ENCODE measurements around the gene PYGB.

The PYGB gene

DNA sequence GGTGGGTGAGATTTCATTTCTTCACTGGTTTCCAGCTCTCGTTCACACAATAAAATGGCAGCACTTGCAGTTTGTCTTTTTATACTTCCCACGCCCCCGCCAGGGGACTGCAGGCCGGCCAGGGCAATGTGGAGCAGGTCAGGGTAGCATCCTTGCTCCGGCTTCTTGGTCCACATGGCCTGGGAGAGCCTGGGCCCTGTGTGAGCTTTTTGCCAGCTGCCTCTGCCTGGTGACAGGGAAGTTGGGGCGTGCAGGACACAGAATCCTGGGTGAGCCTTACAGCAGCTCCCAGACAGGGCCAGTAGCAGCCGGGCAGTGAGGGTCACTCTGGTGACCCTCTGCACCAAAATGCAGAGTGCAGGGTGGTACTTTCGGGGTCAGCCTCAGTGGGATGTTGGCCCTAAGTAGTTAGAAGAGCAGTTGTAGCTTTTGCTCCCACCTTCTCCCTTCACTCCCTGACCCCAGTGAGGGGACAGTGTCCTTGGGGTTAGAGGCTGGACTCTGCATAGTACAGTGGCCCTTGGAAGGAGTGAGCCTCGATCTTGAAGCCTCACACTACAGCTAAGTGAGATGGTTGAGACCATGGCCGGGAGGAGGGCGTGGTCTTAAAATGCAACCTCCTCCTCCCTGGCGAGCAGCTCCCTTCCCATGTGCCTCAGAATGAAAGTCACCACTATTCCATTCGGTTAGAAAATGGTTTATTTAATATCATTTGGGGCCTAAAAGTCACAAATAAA is 23.8 kb downstream of the PYGB start:
- DNase-seq: no peak

DNA sequence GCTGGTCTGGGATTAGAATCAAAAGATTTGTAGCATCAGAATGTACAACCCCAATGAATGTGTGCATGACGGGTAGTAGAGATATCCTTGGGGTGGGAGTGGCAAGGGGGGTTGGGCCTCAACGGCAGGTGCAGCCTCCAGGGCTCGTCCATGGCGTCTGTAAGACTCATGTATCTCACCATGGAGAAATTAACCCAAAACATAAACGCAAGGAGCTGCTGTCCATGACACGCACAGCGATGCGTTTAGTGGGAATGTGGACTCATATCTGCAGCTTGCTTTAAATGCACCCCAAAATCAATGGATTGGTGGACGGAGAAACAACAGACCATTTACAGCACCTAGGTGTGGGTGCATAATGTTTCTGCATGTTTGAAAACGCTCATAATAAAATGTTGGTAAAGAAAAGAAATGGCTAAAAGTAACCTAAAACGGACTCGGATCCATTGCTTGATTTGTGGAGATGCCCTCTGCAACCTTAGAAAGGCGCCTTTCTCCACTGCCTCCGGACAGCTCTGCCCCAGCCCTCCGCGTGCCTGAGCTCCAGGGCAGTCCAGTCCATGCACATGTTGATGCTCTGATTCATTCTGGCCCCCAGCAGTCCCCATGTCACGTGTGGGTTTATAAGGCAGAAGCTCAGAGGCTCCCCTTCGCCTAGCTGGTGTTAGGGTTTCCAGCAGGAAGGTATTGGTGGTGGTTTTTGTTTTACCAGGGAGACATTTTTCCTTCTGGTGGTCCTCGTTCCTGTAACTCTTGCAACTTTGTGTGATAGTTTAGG is 24.5 kb downstream of the PYGB start:
- no peak for DNase-seq

DNA sequence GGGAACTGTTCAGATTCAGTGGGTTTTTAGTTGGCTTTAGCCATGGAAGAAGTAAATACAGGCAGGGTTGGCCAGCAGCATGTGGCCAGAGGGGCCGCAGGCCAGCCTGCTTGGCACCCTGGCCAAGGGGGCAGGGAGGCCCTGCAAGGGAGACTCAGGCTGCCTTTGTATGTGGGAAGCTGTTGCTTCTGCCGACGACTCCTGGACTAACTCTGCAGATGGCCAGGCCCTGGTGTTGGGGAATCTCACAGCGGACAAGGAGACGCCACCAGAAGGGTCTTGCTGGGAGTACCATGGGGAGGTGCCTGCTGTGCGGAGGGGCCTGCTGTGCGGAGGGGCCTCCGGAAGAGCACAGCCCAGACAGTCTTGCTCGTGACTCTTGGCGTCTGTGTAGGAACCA is 25.2 kb downstream of the PYGB start:
- no peak for DNase-seq

DNA sequence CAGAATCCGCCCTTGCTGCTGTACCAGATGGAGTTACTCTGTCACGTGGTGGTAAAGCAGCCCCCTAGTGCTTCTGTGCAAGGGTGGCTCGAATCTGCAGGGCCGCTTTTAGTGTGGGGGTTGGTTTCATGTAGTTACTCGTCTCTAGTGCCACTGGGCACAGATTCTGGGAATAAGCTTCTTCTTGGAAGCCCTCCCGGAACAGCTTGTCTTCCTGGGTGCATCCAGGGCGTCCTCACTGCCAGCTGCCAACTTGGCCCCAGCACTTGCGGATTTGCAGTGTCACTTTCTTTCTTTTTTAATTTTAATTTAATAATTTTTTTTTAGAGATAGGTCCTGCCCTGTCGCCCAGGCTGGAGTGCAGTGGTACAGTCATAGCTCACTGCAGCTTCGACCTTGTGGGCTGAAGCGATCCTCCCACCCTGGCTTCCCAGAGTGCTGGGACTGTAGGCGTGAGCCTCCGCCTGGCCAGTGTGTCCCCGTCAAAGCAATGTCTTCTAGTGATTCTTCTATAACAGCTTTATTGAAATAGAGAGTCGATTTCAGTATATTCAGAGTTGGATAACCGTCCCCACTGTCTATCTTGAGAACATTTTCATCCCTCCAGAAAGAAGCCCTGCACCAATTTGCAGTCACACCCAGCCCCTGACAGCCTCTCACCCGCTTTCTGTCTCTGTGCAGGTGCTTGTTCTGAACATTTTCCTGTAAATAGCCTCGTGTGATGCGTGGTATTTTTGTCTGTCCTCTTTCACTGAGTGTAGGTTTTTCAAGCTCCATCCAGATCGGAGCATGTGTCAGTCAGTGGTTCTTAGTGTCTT is 25.9 kb downstream of the PYGB start:
- DNase-seq: no peak

DNA sequence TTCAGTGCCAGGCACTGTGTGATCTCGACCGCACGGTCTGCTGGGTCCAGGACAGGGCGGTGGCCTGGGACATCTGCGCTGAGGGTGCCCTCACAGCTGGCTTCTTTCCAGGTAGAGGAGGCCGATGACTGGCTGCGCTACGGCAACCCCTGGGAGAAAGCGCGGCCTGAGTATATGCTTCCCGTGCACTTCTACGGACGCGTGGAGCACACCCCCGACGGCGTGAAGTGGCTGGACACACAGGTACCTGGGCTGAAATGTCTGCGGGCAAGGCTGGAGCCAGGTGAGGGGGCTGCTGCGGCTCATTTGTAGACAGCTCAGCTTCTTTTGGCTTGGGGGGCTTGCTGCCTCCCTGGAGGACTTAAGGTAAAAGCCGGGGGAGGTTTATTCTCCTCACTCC is 26.6 kb downstream of the PYGB start:
- DNase-seq: no peak

DNA sequence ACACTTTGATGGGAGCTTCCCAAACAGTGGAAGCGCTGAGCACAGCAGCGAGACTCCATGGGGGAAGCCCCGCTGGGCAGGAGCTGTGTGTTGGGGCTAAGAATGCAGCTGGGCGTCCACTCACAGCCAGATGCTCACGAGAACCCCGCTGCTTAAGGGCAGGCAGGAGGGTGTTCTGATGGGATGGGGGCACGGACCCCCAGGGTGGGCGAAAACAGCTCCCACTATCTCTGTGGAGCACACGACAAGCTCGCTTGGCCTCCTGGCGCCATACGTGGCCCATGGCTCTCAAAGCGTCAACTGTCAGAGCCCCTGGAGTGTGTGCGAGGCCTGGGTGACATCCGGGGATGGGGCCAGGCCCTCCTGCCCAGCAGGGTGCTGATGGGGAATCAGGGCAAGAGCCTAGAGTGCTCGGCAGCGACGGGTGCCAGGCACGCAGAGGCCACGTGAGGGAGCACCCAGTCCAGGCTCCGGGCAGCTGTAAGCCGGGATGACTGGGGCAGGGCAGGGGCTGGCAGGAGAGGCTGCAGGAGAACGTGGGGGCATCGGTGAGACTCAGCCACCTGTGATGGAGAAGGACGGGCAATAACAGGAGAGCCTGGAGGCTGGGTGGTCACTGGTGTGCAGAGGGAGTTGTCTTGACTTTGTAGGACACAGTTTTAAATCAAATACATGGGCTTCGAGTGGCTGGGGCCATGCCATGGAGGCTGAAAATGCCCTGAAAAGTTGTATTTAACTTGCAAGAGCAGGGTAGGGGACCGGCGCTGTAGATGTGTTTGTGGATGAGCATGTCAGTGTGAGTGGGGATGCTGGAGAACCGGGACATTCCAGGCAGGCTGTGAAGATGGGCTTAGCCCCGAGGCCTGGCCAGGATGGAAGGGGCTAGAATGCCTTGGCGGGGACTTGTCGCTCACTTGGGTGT is 27.3 kb downstream of the PYGB start:
- no peak for DNase-seq

DNA sequence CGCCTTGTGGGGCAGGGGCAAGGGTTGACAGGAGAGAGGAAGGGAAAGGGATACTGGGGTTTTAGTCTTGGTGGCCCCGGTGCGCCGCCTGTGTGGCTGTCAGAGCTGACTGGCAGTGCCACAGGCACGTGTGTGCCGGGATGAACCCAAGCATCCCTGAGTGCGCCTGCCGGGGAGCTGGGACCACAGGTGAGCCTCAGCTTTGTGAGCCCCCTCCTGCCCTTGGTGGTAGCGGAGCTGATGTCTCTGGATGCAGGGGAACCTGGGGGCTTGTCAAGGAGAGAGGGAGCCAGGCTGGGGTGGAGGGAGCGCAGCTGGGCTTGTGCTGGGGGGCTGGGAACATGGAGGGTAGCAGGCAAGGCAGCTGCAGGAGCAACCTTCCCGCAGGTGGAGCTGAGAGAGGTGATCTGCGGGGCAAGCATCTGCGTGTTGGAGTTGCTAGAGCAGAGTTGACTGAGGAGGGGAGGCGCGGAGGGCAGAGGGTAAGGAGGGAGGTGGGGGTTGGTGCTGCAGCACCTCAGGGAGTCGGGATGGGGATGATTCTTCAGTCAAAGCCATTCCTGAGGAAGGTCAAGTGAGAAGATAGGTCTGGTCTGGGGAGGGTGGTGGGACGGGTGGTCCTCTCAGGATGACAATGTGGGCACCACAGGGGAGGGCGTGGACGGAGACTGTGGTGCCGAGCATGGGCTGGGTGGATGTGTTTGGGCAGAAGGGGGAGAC is 28.1 kb downstream of the PYGB start:
- DNase-seq: no peak

DNA sequence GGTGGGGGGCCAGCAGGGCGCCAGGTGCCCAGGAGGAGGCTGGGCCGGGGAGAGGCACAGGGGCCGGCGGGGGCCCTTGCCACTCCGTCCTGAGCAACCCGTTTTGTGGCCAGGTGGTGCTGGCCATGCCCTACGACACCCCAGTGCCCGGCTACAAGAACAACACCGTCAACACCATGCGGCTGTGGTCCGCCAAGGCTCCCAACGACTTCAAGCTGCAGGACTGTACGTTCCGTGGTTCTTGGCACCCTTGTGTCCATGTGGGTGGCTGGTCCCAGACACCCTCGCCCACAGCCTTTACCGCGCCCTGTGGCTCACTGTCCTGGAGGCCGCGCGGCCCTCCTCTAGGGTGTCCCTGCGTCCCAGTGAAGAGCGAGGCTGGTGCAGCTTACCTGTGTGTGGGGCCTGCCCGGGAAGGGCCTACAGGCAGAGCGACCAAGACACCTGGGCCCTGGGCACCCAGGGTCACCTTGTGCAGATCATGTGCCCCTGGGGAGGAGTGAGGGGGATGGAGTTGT is 28.7 kb downstream of the PYGB start:
- DNase-seq: no peak

DNA sequence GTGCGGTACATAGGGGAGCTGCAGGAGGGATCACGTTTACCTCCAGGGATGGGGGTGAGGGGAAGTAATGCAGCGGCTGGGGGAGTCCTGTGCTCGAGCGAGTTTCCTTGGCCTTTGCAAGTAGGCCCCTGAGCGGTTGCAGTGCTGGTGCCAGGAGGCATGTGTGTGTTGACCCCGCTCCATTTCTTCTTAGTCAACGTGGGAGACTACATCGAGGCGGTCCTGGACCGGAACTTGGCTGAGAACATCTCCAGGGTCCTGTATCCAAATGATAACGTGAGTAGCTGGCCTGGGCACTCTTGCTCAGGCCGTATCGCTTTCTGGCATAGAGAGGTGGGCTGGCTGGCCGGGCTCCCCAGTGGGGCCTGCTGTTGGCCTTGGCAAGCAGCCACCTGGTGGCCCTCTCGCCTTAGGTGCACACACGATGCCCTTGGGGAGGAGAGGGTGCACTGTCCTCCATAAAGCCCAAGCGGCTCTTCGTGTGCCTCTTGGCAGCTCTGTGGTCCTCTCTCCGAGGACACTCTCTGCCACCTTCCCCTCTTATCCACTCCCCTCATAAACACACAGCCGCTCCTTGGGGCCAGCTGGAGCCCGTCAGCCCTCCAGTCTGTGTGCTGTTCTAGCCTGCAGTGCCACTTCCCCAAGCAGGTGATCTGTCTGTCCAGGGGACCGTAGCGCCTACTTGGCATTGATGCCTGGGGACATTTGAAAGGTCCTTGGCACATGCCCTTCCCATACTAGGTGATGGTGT is 29.3 kb downstream of the PYGB start:
- DNase-seq: no peak

DNA sequence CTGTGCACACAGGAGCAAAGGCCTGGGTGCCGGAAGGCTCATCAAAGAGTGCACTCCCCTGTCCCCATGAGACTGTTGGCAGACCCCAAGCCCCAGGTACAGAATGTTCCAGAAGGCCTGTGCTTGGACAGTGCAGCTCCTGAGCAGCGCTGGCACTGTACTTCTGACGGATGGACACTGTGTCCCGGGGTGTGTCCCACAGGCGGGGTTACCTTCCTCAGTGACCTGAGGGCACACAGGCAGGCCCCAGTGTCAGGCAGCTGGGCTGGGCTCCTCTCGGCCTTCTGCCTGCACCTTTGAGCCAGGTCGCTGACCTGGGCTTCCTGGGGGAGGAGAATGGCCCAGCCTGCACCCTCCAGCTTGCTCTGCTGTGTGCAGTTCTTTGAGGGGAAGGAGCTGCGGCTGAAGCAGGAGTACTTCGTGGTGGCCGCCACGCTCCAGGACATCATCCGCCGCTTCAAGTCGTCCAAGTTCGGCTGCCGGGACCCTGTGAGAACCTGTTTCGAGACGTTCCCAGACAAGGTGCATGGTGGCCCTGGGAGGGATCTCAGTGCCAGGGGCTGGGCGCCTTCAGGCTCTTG is 30.1 kb downstream of the PYGB start:
- DNase-seq: no peak

DNA sequence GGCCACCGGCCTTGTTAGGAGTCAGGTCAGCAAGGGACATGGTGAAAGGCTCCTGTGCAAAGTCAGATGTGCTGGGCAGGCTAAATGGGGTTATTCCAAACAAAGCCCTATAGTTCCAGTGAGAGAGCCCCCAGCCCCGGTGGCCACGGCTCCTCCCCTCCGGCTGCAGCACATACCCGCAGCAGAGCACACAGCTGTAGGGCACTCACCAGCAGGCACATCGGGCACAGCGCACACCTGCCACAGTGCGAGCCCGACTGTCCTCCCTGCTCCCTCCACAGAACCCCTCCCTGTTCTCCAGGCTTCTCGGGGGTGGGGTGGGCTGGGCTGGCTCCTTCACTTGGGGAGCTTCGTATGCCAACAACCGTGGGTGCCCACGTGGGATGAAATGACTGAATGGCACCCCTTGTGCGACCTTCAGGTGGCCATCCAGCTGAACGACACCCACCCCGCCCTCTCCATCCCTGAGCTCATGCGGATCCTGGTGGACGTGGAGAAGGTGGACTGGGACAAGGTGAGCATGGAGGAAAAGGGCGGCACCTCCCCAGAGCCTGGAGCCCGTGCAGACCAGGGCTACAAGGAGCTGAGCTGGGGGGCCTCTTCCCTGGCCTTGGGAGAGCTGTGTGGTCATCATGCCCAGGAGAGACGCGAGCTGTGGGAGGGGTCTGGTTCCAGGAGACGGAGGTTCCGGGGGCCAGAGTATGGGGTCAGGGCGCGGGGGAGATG is 30.9 kb downstream of the PYGB start:
- no peak for DNase-seq

DNA sequence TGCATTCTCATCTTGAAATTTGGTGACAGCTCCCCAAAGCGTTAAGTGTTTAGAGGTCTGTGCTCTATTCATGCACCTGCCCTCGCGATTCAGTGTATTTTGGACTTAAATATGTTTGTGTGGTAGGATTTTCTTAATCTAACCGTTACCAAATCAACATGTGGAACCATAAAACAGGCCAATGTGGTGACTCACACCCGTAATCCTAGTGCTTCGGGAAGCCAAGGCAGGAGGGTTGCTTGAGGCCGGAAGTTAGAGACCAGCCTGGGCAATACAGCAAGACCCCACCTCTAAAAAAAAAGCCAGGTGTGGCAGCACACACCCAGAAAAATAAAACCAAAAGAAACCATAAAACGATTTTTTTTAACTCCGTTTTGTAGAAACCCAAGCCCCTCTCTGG is 31.5 kb downstream of the PYGB start:
- DNase-seq: no peak

DNA sequence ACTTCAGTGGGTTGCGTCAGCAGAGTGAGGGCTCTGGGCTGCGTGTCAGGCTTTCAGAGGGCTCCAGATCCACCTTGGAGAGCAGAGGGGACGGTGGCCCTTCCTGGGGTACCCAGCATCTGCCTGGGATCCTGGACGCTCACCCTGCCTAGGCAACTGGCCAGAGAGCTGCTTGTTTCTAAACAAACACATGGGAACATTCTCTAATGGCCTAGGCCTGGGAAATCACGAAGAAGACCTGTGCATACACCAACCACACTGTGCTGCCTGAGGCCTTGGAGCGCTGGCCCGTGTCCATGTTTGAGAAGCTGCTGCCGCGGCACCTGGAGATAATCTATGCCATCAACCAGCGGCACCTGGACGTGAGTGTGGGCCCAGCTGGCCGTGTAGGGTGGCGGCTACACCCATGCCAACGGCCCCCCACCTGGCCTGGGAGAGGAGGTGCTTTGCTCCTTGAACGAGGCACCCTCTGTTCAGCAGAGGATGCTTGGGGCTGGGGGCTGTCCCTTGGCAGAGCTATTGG is 32.2 kb downstream of the PYGB start:
- DNase-seq: no peak

DNA sequence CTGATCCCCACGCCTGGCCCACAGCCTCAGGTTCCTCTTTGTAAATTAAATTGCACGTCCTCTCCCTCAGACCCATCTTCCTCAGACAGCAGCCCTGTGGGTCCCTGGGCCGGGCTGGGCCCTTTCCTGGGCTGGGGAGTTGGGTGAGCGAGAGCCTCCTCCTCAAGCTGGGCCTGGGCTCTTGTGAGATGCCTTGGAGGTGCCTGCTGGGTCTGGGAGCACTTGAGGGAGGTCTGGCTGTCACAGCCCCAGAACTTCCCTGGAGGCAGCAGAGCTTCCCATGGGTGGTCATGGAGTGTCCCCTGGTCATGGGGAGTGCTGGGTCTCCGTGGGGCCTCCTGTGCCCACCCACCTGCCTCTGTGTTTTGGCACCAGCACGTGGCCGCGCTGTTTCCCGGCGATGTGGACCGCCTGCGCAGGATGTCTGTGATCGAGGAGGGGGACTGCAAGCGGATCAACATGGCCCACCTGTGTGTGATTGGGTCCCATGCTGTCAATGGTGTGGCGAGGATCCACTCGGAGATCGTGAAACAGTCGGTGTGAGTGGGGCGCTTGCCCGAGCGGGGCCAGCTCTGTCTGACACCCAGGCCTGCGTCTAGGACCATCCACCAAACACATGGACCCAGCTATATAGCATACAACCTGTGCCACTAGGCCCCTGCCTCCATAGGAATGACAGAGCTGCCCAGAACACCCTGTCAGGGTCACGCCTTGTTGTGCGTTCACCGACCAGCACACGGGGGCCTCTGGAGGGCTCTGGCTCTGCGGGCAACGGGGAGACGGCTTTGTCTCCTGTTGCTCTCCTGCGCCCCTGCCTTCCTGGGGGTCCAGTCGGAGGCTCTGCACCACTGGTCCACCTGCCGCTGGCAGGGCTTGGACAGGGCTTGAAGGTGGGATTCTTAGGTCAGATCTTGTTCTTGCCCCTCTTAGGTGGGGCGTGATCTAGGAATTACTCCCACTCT is 33.0 kb downstream of the PYGB start:
- DNase-seq: no peak

DNA sequence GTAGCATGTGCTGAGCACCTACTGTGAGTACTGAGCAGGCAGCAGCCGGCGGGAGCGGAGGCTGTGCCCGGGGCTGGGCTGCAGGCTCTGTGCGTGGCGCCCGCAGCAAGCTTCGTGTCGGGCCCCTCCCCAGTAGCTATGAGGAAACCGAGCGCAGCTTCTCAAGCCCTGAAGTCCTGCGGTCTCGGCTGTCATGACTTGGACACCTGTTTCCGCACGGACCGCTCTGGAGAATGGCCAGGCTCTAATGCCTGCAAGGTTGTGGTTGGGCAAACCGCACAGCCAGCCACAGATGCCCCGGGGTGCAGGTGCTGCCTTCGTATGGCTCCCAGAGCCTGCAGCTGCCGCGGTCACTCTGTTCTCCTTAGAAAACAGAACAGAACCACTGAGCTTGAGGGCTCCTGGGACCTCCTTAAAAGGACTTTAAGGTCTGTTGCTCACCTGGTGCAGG is 33.7 kb downstream of the PYGB start:
- no peak for DNase-seq

DNA sequence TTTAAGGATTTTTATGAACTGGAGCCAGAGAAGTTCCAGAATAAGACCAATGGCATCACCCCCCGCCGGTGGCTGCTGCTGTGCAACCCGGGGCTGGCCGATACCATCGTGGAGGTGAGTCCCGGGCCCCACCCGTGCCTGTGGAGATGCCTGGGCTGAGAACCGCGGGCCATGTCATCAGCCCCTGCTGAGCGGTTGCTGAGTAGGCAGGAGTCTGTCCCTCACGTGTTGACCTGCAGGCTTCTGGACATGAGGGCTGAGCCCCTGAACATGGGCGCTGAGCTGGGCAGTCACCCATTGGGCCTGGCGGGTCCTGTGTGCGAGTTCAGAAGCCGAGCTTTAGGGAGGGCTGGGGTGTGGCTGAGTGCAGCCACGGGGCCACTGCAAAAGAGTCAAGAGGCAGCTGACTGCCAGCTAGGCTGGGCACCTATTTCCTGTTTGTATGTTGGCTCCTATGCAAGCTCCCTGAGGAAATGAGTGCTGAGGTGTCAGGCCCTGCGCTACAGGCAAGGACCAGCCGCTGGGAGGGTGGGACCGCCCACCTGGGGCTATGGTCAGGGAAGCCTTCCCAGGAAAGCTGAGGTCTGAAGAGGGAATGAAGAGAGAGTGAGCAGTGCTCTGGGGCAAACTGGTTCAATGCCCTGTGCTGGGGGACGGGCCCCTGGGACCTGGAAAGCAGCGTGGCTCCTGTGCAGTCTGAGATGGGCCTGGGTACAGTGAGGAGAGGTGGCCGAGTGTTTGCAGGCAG is 34.3 kb downstream of the PYGB start:
- no peak for DNase-seq

DNA sequence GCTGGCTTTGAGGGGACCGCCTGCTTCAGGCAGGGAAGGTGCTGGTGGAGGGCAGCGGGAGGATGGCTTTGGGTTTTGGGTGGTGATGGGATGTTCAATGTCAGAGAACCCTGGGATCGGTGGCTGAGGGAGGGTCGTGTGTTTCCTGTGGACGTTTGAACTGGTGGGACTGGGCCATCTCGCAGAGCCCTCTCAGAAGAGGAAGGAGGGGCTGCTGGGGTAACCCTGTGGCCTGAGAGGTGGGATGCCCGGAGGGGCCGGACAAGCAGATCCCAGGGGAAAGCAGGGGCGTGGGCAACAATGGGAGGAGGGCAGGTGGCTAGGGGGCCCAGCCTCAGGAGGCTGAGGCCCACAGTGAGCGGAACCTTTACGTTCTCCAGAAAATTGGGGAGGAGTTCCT is 34.9 kb downstream of the PYGB start:
- DNase-seq: no peak

All from amniotic stem cell (primary cell).